Neuronal stem cell (in vitro differentiated cells): ENCODE results near the gene CSF1R.

ENCODE experiments used
- DNase-seq: peaks from one replicate; pipeline ENCODE4 v3.0.0-alpha.2; 2013; ENCODE audit warnings: low spot score
- H2AFZ ChIP-seq: one replicate; pipeline ENCODE4 v1.6.1; 2013; ENCODE audit warnings: mild to moderate bottlenecking, low read length, inconsistent platforms
- H2AK5ac ChIP-seq: 2 replicates; pipeline ENCODE4 v1.6.1; 2013; ENCODE audit warnings: low read depth, mild to moderate bottlenecking, inconsistent platforms, low read length, moderate library complexity, mixed read lengths
- H2BK120ac ChIP-seq: 2 replicates; pipeline ENCODE4 v1.6.1; 2013; ENCODE audit warnings: low read depth, mild to moderate bottlenecking, inconsistent platforms, low read length, moderate library complexity, mixed read lengths
- H2BK12ac ChIP-seq: one replicate; pipeline ENCODE4 v1.6.1; 2013; ENCODE audit warnings: low read length, inconsistent platforms
- H2BK15ac ChIP-seq: 2 replicates; pipeline ENCODE4 v1.6.1; 2013; ENCODE audit warnings: mild to moderate bottlenecking, low read length, inconsistent platforms, mixed read lengths
- H2BK5ac ChIP-seq: one replicate; pipeline ENCODE4 v1.6.1; 2013; ENCODE audit warnings: inconsistent platforms, mild to moderate bottlenecking, low read length, moderate library complexity
- H3K14ac ChIP-seq: one replicate; pipeline ENCODE4 v1.6.1; 2013; ENCODE audit warnings: low read length, inconsistent platforms
- H3K18ac ChIP-seq: 2 replicates; pipeline ENCODE4 v1.6.1; 2013; ENCODE audit warnings: low read length, inconsistent platforms
- H3K23ac ChIP-seq: 2 replicates; pipeline ENCODE4 v1.6.1; 2013; ENCODE audit warnings: low read depth, mild to moderate bottlenecking, mixed read lengths, low read length, inconsistent platforms; ENCODE audit not compliant: poor library complexity
- H3K27ac ChIP-seq: replicated peaks from 3 replicates; pipeline ENCODE4 v1.5.1; 2013; ENCODE audit warnings: low read length, inconsistent platforms
- H3K27me3 ChIP-seq, 3 experiments: 2 replicates each; pipeline ENCODE4 v1.6.1; 2013; ENCODE audit warnings: low read length in 3 of 3, mild to moderate bottlenecking in 2 of 3, inconsistent platforms in 1 of 3, low read depth in 1 of 3, mixed read lengths in 1 of 3, moderate library complexity in 1 of 3; ENCODE audit not compliant: control insufficient read depth in 3 of 3, insufficient read depth in 3 of 3
- H3K36me3 ChIP-seq, 2 donors: replicated peaks in 1 of 2; 2 replicates each; pipeline ENCODE4 v1.6.1; 2013; ENCODE audit warnings: low read length in 2 of 2; ENCODE audit not compliant: control insufficient read depth in 2 of 2, insufficient read depth in 2 of 2
- H3K4ac ChIP-seq: 2 replicates; pipeline ENCODE4 v1.6.1; 2013; ENCODE audit warnings: inconsistent platforms, mild to moderate bottlenecking, low read length, moderate library complexity
- H3K4me1 ChIP-seq, 2 donors: 1 replicate in 1 of 2; 2 replicates in 1 of 2; pipeline ENCODE4 v1.6.1; 2013; ENCODE audit warnings: low read length in 2 of 2, low read depth in 1 of 2; ENCODE audit not compliant: control insufficient read depth in 2 of 2, insufficient read depth in 1 of 2
- H3K4me2 ChIP-seq: one replicate; pipeline ENCODE4 v1.6.1; 2013; ENCODE audit warnings: mild to moderate bottlenecking, low read length, inconsistent platforms; ENCODE audit not compliant: insufficient read depth, poor library complexity, severe bottlenecking
- H3K4me3 ChIP-seq, 2 donors: 2 replicates each; pipeline ENCODE4 v1.5.1; 2013; ENCODE audit warnings: low read length in 2 of 2, mild to moderate bottlenecking in 2 of 2, inconsistent platforms in 1 of 2, moderate library complexity in 1 of 2
- H3K79me1 ChIP-seq: one replicate; pipeline ENCODE4 v1.6.1; 2013; ENCODE audit warnings: low read depth, mild to moderate bottlenecking, inconsistent platforms, low read length, moderate library complexity
- H3K9ac ChIP-seq: one replicate; pipeline ENCODE4 v1.6.1; 2013; ENCODE audit warnings: mild to moderate bottlenecking, low read depth, low read length, inconsistent platforms; ENCODE audit not compliant: poor library complexity
- H3K9me3 ChIP-seq, 2 donors: replicated peaks in 1 of 2; 2 replicates each; pipeline versions ENCODE3 to v1.6.1; 2013; ENCODE audit warnings: low read length in 2 of 2, mild to moderate bottlenecking in 2 of 2, inconsistent platforms in 1 of 2, low read depth in 1 of 2, mixed read lengths in 1 of 2, moderate library complexity in 1 of 2; ENCODE audit not compliant: control insufficient read depth in 2 of 2, insufficient read depth in 1 of 2
- H4K8ac ChIP-seq: one replicate; pipeline ENCODE4 v1.6.1; 2013; ENCODE audit warnings: low read depth, mild to moderate bottlenecking, inconsistent platforms, low read length, moderate library complexity
- H4K91ac ChIP-seq: one replicate; pipeline ENCODE4 v1.6.1; 2013; ENCODE audit warnings: low read length, low read depth, mild to moderate bottlenecking, inconsistent platforms; ENCODE audit not compliant: poor library complexity
- WGBS, 2 donors: extraction: QIAGEN DNeasy Blood & Tissue Kit; methylation state at CpG; one replicate each; pipeline ENCODE4 v1.1.7; 2013; ENCODE audit warnings: missing lambda C conversion rate in 2 of 2, mixed read lengths in 1 of 2; ENCODE audit not compliant: insufficient read length in 2 of 2, insufficient replicate concordance in 1 of 2; ENCODE audit errors: extremely low coverage in 2 of 2; 5-methylcytosine and 5-hydroxymethylcytosine counted together

Gene CSF1R

DNA sequence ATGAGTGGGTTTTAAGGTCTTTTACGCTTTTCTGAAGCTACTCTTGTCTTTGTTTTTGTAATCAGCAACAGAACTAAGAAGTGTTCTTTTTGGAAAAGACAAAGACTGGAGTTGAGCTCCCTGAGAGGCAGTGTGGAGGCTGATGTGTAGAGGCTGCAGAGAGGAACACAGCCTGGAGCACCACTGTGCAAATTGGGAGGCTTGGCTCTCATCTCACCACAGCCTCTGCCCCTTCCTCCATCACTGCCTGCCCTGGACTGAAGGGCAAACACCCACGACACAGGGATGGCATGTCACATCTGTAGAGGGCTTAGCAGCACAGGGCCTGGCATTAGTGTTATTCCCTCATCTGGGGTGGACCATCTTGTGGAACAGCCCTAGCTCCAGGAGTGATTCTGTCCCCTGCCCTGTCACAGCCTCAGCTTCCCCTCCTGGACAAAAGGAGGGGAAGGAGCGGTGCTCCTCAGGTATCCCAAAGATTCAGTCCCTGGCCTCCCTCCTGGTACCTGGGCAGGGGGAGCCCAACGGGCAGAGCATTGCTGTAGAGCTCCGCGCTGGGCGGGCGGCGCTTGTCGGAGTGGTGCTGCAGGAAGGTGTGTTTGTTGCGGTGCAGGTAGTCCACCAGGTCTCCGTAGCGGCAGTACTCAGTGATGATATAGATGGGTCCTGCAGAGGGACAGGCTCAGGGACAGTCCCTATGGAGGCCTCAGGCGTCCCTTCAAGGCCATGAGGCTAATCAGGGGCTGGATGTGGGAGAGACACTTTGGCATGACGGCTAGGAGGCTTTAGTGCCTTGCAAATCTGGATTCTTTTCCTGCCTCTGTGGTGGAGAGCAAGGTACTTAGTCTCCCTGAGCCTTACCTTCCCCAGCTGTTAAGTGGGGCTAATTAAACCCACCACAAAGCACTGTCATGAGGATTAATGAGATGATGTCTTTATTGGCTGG lies 36.5 kb upstream of the CSF1R start:
- Histone ChIP-seq H3K4me2 (no peak overlapping the region), H3K27me3 (no peaks in the 10 kb centered on the region), H2BK12ac (no peak overlapping the region), H3K14ac (no peak overlapping the region), H3K27ac (no peak overlapping the region), H3K79me1 (no peaks in the 10 kb centered on the region), H3K4me3 (no peak overlapping the region), H3K4me1 (peaks cover 0 to 5% of the 10 kb centered on the region in 2 donors), H3K23ac (no peak overlapping the region), H3K18ac (no peak overlapping the region), H3K4ac (no peak overlapping the region), H3K36me3 (no peaks in the 10 kb centered on the region), H4K8ac (no peak overlapping the region), H2AFZ (no peak overlapping the region), H2BK5ac (no peak overlapping the region), H3K9ac (peak overlapping the region; percentile 75), H3K9me3 (no peaks in the 10 kb centered on the region), H2BK120ac (no peak overlapping the region), H2BK15ac (no peak overlapping the region), H2AK5ac (peak overlapping the region; percentile 31), H4K91ac (peak overlapping the region; percentile 7)
- whole genome bisulfite sequencing, 2 donors, result no CpG with 5 or more reads among the region's 15 CpGs
- DNase-seq, result no peak

DNA sequence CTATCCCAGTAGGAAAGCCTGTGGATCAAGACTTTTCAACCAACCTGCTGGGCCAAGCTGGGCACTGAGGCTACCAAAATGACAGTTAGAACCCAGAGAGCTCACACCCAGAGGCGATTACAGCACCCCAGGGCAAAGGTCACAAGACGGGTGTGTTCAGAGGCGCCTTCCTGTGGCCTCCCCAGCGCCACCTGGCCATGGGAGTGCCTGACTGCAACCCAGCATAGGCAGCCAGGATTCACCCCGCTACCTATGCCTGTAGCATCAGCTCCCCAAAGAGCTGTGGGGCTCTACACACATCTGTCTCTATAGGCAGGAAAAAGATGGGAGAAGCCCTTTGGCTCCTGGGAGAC lies 35.8 kb upstream of the CSF1R start:
- H3K9ac ChIP-seq, result no peak overlapping the region
- H2BK12ac ChIP-seq, result no peak overlapping the region
- H3K18ac ChIP-seq, result no peak overlapping the region
- no peak overlapping the region for H3K23ac ChIP-seq
- no peak overlapping the region for H2AK5ac ChIP-seq
- no peak overlapping the region for H2AFZ ChIP-seq
- peaks cover 0 to 8% of the 10 kb centered on the region in 2 donors for H3K4me1 ChIP-seq
- H3K4ac ChIP-seq, result no peak overlapping the region
- H4K91ac ChIP-seq, result no peak overlapping the region
- no peaks in the 10 kb centered on the region for H3K27me3 ChIP-seq
- no peaks in the 10 kb centered on the region for H3K36me3 ChIP-seq
- no peak overlapping the region for H3K14ac ChIP-seq
- no peaks in the 10 kb centered on the region for H3K79me1 ChIP-seq
- H4K8ac ChIP-seq, result no peak overlapping the region
- no peak overlapping the region for H2BK15ac ChIP-seq
- no peak overlapping the region for H2BK5ac ChIP-seq
- H3K27ac ChIP-seq, result no peak overlapping the region
- H2BK120ac ChIP-seq, result no peak overlapping the region
- WGBS, 2 donors, result no CpG with 5 or more reads among the region's 5 CpGs
- H3K4me3 ChIP-seq, result no peak overlapping the region
- no peak overlapping the region for H3K4me2 ChIP-seq
- DNase-seq, result no peak
- no peaks in the 10 kb centered on the region for H3K9me3 ChIP-seq

DNA sequence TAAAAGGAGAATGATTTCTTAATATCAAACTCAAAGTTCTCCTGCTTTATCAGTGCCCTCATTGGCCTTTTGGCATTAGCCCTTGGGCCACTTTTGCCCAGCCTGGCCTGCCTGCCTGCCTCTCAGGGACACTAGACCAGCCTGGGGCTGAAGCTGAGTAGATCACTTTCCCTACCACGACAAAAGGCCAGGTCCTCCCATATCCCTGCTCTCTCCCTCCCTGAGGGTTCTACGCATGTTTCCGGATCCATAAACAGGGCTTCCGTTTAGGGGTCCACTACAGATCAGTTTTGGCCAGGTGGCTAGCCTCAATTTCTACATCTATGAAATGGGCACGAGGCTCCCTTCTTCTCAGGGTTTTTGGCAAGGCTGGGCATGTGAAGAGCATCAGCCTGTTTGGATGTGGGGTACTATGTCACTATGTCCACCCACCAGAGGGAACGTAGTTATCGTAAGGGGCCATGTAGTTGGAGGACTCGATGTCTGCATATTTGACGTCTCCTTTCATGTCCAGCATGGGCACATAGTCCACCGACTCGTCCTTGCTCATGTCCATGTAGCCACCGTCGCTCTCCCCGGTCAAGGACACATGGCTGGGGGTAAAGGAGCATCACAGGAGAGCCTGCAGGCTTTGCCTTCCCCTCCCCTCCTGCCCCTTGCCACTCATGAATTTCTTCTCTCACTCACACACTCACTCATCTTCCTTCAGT lies 35.2 kb upstream of the CSF1R start:
- no CpG with 5 or more reads among the region's 14 CpGs for WGBS, 2 donors
- no peaks in the 10 kb centered on the region for H3K36me3 ChIP-seq

More for the DNA sequence above, 35.2 kb upstream of the CSF1R start:
- Histone ChIP-seq H2BK120ac (no peak overlapping the region), H2AK5ac (no peak overlapping the region), H2BK12ac (no peak overlapping the region), H3K9me3 (no peaks in the 10 kb centered on the region), H3K4ac (no peak overlapping the region), H3K4me2 (no peak overlapping the region), H3K18ac (no peak overlapping the region), H3K4me3 (no peak overlapping the region), H3K4me1 (peaks cover 0 to 8% of the 10 kb centered on the region in 2 donors), H2BK15ac (no peak overlapping the region), H4K91ac (no peak overlapping the region), H3K14ac (no peak overlapping the region), H3K27ac (no peak overlapping the region), H4K8ac (peak overlapping the region; percentile 66), H2AFZ (no peak overlapping the region), H3K27me3 (no peaks in the 10 kb centered on the region), H3K23ac (no peak overlapping the region), H3K79me1 (no peaks in the 10 kb centered on the region), H3K9ac (no peak overlapping the region), H2BK5ac (no peak overlapping the region)
- DNase-seq, result no peak
